Islet precursor cell (in vitro differentiated cells): ENCODE measurements around the gene IL16.

Experiments used
- DNase-seq: peaks from one replicate; pipeline ENCODE4 v3.0.0-alpha.2; 2018

IL16 gene

DNA sequence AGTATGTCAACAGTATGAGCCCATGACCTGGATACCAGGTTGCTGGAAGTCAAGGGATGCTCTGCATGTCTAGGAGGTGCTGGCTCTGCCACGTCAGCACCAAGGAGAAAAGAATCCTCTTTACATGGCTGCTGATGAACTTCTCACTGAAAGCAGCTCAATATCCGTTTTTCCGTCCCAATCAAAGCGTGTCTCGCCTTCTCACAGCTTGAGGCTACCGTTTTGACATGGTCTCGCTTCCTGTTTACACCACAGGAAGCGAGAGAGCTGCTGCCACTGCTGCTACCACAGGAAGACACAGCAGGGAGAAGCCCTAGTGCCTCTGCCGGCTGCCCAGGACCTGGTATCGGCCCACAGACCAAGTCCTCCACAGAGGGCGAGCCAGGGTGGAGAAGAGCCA is 100.0 kb downstream of the IL16 start:
- DNase-seq = no peak

DNA sequence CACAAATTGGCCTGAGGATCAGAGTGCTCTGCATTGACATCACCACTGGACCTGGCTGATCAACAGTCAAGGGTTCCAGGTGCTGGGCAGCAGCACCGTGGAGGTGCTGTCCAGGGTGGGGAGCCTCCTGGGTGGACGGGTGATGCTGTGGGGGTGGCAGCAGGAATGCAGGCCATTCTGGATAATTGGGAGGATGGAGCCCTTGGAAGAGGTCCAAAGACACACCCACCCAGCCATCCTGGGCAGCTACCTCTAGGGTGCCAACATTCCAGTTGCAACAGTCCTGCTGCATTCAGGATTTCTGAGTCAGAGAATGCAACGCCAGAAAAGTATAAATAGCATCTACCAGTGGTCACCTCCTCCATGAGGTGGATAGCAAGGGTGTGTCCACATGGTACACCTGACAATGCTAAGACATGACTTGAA is 100.5 kb downstream of the IL16 start:
- DNase-seq = no peak

DNA sequence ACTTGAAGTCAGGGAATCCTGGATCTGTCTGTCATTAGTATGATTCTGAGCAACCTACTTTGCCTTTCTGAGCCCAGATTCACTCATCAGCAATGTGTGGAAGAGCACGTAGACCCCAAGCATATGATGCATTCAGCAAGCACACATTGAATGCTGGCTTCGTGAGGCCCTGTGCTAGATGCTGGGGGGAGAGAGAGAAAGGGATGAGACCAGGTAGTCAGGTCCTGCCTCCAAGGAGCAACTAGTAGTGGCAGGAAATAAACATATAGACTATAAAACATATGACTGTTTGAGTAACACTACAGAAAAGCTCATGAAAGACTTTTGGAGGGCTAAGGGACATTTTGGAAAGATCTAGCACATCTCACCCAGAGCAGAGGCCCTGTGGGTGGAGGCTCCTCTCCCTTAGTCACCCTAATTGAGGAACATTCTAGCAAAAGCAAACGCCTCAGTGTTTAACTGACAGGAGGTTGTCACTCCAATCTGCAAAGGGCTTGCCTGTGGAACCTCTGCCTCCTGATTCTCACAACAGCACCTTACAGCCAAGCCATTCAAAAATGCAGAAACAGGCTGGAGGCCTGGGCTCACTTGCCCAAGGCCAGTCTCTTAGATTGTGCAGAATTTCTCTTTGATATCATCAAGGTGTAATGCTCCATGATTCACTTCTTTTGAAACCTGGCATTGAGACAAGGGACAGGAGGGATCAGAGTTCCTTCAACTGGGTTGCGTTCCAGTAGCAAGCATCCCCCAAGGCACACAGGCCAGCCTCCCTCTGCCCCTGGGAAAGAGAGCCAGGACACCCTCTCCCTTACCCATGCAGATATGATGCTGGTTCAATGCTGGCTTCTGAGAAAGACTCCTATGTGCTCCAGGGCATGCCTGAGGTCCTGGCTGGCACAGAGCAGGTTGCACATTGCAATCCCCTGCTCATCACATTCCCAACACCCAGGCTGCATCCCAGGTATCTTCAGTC is 101.2 kb downstream of the IL16 start:
- no peak for DNase-seq

DNA sequence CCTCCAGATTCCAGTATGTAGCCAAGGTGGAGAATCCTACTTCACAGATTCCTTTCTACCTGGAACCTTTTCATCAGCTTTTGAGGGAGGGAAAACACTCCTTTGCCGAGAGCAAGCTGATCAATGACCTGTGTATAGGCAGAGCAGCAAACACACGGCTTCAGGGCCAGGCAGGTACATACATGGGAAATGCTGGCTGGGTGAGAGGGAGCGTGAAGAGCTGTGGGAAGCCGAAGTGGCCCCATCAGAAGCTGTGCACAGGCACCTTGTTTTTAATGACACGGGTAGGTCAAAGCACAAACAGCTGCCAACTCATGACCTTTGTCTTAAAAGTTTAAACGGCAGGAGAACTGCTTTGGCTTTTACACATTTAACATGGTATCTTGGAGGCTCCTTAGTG is 101.9 kb downstream of the IL16 start:
- no peak for DNase-seq

DNA sequence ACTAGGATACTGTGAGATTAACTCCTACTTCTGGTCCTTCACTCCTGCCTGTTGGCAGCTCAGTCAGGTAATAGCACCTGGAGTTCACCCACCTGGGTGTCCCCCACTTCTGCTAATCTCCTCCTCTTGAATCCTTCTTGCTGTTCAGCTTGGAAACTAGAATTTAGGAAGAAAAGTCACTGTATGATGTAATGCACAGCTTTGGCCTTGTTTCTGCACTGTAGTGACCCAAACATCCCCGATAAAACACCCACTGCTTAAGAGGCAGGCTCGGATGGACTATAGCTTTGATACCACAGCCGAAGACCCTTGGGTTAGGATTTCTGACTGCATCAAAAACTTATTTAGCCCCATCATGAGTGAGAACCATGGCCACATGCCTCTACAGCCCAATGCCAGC is 102.5 kb downstream of the IL16 start:
- DNase-seq = no peak

DNA sequence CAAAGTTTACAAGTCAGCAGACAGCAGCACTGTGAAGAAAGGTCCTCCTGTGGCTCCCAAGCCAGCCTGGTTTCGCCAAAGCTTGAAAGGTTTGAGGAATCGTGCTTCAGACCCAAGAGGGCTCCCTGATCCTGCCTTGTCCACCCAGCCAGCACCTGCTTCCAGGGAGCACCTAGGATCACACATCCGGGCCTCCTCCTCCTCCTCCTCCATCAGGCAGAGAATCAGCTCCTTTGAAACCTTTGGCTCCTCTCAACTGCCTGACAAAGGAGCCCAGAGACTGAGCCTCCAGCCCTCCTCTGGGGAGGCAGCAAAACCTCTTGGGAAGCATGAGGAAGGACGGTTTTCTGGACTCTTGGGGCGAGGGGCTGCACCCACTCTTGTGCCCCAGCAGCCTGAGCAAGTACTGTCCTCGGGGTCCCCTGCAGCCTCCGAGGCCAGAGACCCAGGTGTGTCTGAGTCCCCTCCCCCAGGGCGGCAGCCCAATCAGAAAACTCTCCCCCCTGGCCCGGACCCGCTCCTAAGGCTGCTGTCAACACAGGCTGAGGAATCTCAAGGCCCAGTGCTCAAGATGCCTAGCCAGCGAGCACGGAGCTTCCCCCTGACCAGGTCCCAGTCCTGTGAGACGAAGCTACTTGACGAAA is 103.1 kb downstream of the IL16 start:
- DNase-seq = no peak

DNA sequence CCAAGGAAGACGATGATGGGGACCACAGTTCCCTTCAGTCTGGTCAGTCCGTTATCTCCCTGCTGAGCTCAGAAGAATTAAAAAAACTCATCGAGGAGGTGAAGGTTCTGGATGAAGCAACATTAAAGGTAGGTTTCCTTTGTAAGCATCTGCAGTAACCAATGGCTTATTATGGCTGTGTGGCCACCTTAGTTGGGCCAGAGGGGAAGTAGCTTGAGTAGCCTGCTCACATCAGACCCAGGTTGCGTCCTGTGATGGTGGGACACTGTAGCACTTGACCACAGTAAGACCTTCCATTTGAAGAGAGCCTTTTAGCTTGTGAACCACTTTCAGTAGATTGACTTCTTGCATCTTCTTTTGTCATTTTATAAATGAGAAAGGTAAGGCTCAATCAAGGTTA is 104.7 kb downstream of the IL16 start:
- no peak for DNase-seq

DNA sequence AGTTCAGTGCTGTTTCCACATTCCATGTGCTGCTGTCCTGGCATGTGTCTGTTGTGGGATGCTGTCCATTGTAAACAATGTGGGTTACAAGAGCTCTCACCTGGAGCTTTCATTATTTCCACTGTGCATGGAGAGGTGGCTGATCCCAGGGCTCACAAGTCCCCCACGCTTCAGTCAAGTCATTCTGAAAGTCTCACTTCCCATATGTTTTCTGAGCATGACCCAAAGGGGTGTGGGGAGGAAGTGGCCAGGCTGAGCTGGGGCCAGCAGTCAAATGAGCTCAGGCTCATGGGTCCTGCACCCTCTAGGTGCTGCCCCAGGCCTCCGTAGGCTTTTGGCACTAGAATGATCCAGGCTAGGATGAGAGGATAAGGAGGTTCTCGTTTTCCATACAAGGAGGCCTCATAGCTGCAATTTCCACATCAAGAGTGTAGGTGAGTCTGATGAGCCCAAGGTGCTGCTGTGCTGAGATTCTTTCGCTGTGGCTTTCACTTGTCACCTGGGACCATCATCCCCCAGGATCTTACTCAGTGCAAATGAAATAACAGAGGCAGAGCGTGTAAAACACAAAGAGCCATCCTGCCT is 105.2 kb downstream of the IL16 start:
- no peak for DNase-seq

DNA sequence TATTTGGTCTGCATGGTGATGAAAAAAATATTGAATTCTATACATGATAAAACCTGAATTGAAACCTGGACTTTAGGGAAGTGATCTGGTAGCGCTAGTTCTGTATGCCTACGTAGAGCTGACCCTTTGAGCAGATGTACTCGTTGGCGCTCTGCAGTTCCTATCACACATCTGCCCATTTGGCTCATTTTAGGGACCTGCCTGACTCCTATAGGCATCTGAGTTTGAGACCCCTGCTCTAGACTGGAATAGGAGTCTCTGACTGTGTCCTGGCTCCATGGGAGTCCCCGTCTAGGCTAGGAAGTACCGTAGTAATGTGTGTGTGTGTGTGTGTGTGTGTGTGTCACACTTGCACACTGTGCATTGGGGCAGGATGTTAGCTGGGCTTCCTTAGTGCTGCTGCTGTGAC is 106.0 kb downstream of the IL16 start:
- DNase-seq = no peak

DNA sequence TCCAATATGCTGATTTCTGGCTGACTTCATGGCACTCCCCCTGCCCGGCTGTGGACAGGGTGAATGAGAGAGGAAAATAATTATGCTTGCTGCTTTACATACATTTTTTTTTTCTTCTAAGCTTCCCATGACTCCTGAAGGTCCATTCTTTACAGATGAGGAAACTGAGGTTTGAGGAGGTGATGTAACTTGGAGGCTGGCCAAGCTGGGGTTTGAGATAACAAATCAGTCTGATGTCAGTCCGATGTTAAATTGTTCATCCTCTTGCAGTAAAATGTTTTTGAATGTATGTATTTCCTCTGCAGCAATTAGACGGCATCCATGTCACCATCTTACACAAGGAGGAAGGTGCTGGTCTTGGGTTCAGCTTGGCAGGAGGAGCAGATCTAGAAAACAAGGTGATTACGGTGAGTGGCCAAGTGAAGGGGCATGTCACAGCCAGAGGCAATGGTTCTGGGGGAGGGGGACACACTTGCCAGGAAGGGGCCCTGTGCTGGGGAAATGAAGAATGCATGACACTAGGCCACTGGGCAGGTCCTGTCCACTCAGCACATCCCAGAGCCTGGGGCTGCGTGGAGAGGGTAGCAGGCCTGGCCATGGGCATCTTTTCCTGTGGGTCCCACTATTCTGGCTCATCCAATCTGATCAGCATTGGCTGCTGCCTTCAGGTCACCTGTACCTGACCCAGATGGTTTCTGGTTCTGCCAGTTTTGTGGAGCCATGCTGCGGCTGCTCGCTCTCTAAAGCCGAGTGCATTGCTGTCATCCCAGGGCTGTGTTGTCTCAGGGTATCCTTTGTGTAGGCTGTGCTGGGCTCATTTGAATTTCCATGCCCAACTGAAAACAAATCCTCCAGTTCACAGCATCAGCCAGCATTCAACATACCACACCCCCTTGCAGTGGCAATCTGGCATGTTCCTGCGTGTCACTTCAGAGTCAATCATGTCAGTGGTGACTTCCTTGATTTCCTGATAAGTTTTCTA is 106.9 kb downstream of the IL16 start:
- DNase-seq = no peak

DNA sequence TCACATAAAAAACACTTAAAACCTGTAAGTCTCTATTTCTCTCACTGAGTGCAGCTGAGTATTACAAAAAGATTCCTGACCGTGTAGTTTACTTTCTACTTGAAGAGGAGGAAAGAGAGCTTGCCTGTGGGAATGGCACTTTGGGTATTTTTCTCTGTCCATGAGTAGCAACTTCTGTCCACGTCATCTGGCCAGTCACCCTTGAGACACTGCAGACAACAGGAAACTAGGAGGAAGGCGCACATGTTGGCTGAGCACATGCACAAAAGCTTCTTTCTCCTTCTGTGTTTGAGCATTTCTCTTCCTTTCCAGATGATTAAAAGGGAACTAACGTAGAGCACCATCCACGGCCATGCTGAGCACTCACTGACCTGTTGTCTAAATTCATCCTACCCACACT is 107.5 kb downstream of the IL16 start:
- no peak for DNase-seq

DNA sequence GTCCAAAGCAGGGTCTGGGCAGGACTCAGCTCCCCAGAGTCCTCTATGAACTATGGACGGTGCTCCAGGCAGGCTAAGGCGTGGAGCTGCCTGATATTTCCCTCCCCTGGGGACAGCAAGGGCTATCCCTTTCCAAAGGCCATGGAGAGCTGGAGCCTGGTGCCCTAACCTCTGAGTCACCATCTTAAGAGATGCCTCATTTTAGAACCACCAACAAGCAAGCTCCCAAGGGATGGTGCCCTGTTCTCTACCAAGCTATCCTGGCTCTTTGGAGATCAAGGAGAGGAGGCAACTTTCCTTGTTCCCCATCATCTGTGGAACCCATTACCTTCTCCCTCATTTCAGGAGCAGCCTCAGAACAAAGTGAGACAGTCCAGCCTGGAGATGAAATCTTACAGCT is 111.6 kb downstream of the IL16 start:
- no peak for DNase-seq

DNA sequence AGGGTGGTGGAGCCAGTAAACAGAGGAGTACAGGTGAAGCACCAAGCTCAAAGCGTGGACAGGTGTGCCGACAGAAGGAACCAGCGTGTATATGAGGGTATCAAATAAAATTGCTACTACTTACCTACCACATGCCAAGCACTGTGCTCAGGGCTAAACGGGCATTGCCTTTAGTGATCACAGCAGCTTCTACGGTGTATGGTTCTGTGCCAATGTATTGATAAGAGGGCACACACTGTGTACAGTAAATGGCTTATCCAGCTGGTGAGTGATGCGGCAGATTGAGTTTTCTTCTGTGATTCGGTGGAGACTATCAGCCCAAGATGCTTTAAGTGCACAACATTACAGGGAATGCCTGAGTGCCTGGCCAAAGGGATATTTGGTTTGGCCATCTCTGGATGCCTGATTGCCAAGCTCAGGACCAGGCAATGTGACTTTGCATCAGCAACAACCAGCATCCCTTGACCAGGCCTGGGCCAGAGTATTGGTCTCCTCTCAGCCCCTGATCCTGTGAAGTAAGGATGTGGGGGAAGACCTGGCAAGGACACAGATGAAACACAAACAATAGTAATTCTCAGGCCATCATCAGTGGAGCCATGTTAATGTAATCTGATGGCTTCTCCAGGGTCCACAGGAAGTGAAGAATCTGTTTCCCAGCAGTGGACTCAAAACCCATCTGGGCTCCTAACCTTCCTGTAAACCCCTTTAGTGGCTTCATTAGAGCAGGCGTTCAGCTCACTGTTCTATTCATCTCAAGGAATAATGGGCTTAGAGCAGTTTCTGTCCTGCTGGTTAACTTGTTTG is 113.2 kb downstream of the IL16 start:
- no peak for DNase-seq

DNA sequence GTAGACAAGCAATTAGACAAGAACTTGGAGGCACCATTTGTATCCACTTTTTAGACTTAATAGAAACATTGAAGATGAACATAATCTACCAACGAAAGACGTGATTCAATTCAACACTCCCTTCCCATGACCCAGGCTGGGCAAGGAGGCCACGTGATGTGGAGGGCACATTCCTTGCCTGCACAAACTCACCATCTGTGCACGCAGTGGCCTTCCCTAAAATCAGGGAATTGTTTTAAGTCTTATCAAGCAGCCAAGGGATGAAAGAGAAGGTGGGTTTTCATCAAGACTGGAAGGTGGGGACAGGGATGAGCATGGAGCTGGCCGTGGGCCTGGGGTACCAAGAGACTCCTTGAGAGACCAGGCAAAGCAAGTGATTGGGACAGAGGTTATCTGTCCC is 113.8 kb downstream of the IL16 start:
- no peak for DNase-seq

DNA sequence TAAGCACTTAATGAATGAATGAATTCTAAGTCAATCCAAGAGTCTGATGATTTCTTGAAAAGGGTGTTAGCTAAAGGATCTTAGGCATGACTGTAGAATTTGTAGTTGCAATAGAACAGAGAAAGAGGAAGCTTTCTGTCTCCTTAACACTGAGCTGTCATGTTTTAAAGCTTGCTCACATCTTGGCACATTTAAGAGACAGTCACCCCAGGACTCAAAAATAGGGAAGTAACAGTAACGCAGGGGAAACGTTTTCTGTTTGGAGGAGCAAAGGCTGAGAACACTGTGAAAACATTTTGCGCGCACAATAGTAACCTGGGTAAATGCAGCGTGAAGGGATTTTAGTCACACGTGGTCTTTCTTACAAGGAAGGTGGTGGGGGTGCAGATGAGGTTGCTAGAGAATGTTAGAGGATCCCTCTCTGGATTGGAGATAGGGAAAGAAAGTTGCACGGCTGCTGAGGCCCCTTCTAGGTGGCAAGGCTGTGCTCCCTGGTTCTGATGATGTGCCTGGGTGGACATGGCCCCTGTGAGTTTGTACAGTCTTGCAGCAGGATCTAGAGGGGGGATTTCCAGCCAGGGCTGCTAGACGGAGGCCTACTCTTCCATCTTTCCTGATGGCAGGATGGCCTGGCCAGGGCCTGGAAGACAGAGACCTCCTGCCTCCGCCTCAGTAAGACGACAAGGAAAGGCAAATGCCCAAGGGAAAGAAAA is 115.2 kb downstream of the IL16 start:
- no peak for DNase-seq

DNA sequence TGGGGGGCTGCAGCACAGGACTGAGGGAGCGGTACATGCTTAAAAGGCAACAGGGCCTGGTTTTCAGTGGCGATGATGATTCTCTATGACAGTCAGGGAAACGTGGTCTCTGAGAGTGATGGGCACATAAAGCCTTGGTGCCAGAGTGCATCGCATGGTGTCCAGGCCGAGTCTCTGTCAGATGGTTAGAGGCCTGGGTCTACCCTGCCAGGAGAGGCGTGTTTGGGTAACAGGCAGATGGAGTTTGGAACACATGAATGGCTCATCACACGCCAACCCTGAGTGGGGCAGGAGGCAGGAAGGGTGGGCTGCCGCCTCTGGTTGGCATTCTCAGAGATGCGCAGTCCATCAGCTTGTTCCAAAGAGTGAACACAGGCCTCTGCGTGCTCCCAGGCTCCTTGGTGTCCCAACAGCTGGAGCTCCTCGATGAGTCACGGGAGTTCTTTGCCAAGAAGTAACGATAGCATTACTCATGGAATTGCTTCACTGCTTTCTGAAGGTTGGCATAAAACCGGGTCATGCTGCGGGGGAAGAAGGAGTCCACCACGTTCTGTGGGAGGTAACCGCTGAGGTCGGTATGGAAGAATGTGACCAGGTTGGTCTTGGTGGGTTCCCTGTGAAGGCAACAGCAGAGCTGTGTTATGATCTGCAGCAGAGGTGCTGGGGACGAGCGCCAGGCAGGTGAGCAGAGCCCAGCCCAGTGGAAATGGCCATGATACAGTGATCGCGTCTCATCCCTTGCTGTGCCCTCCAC is 116.3 kb downstream of the IL16 start:
- peak; percentile 69 for DNase-seq

DNA sequence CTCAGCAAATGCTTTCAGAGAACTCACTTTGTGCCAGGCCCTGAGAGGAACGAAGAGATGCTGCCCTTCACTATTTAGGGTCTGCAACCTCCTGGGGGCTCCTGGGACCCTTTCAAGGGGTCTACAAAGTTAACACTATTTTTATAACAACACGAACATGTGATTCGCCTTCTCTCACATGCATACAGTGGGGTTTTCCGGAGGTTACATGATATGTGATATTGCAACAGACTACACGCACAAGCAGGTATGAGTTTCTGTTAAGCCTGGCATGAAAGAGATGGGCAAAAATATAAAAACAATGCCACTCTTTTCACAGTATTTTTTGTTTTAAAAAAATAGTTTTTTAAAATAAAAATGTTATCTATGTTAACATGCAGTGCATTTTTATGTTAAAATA is 117.0 kb downstream of the IL16 start:
- DNase-seq = no peak

DNA sequence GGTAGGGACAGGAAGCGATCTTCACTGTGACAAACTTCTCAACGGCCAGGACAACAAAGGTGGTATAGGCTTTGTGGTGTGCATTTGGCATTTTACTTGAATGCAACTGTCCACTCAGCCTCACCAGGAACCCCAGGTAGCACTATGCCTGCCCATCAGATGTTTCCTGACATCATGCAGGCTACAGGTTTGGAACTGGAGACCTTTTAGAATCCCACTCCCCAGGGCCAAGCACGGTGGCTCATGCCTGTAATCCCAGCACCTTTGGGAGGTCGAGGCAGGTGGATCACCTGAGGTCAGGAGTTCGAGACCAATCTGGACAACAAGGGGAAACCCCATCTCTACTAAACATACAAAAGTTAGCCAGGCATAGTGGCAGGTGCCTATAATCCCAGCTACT is 117.7 kb downstream of the IL16 start:
- DNase-seq = no peak

DNA sequence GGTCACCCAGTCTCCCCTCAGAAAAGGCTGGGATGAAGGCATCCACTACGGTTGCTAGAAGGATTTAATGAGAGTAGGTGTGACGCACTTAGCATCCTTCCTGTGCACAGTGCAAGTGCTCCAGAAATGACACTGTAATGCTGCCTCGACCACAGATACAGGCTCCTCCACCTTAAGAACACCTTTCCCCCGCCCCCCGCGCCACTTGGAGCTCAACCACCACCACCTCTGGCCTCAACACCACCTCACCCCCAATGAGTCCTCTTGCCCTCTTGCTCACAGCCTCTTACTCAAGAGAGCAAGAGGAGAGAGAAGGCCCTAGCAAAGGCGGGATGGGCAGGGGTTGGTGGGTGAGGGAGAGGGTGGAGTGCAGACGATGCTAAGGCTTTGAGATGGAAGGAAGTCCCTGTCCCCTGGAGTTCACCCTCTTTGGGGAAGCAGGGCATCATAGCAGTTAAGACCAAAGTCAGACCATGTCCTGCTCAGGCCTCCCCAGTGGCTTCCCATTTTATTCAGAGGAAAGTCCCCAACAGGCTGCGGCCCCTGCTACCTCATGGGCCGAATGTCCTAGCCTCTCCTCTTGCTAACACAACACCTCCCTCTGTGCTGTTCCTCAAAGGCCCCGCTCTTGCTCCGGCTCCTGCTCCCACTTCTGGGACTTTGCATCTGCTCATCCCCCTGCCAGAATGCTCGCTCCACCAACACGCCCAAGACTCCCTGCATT is 118.9 kb downstream of the IL16 start:
- no peak for DNase-seq

DNA sequence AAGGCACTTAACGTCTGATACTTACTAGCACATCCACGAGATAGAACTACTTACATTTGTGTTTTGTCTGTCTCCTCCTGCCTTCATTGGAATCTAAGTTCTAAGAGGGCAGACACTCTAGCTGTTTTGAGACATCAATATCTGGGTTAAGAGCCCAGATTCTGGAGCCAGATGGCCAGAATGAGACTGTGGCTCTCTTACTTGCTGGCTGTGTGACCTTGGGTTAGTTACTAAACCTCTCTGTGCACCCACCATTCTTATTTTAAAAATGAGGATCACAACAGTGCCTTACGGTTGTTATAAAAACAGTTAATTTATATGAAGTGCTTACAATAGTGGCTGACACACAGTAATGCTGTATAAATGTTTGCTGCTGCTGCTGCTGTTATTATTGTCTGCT is 119.6 kb downstream of the IL16 start:
- no peak for DNase-seq
